ENCODE data around the gene GLG1.
A peak's percentile ranks its signal among the peaks of the same experiment; 100 is the strongest.

The GLG1 gene

DNA sequence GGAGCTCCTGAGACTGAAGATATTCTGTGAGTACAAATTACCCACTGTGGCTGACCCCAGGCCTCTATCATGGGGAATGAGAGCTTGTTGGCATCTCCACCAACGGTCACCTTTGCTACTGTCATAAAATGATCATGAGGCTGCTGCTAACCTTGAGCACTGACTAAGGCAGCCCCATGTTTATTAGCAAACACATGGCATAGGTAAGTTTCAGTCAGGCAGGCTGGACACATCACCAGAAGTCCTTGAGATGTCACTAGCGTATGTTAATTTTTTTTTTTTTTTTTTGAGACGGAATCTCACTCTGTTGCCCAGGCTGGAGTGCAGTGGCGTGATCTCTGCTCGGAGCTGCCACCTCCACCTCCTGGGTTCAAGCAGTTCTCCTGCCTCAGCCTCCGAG lies 1.5 kb upstream of the GLG1 start:
- no peak for DNase-seq

- DNase-seq: peak; percentile 39
Measured at GRCh38 chr16:74607962-74608356, 1.0 kb upstream of the GLG1 start.

- no peak for DNase-seq
Measured at GRCh38 chr16:74607310-74607961, 522 bp upstream of the GLG1 start.

- DNase-seq: peak; percentile 56
Measured at GRCh38 chr16:74605746-74606520, 981 bp downstream of the GLG1 start.

- DNase-seq: no peak
Measured at GRCh38 chr16:74605332-74605731, 1.6 kb downstream of the GLG1 start.

DNA sequence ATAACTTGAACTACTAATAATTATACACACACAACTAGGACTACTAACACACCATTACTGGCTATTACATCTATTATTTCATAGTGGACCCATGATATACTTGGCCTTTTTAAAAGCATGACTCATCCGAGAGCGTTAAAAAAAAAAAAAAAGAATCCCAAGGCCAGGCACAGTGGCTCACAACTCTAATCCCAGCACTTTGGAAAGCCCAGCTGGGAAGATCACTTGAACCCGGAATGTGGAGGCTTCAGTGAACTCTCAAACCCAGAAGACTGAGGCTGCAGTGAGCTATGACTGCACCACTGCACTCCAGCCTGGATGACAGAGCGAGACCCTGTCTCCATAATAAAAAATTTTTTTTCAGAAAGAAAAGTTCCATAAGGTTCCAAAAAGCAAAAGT lies 3.1 kb downstream of the GLG1 start:
- DNase-seq: no peak

DNA sequence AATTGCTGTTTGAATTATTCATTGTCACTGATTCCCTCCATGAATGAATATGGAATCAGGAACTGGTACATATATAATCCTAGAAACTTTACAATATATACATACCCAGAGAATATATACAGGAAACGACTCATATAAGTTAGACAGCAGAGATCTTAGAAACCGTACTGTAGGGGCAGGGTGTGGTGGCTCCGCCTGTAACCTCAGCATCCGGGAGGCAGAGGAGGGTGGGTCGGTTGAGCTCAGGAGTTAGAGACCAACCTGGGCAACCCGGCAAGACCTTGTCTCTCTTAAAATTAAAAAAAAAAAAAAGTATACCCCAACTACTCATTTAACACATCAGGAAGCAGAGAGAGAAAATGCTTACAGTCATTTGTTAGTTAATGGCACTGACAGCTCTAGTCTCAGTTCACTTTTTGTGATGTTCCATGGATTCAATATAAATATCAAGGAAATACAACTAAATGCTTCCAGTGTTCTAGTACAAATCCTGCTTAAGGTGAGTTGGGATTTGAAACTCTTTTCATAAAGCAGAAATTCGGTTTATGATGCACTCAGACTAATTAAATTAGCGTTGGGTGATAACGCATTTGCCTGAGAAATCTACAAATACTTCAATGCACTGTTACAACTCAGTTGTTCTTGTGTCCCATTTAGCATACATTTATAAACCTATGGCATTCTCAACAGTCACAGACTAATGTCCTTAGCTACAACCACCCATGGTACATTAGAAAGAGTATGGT lies 5.6 kb downstream of the GLG1 start:
- no peak for DNase-seq

DNA sequence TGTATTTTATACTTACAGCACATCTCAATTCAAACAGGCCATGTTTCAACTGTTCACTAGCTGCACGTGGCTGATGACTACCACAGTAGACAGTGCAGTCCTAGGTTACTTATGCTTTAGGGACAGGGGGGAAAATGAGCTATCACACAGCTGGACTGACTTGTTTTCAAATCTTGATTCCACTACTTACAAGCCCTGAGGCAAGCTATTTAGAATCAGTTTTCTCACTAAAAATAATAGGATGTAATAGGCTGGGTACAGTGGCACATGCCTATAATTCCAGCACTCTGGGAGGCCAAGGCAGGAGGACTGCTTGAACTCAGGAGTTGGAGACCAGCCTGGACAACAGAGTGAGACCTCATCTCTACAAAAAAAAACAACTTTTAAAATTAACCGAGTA lies 10.3 kb downstream of the GLG1 start:
- DNase-seq: no peak

DNA sequence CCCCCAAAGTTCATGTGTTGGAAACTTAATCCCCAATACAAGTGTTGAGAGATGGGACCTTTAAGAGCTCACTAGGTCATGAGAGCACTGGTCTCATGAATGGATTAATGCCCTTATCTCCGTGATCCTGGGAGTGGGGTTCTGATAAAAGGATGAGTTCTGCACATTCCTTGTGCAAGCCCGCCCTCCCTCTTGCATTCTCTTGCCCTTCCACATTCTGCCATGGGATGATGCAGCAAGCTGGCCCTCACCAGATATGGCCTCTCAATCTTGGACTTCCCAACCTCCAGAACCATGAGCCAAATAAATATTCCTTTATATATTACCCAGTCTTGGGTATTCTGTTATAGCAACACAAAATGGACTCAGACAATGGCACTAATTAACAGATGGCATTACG lies 14.1 kb downstream of the GLG1 start:
- DNase-seq: no peak

DNA sequence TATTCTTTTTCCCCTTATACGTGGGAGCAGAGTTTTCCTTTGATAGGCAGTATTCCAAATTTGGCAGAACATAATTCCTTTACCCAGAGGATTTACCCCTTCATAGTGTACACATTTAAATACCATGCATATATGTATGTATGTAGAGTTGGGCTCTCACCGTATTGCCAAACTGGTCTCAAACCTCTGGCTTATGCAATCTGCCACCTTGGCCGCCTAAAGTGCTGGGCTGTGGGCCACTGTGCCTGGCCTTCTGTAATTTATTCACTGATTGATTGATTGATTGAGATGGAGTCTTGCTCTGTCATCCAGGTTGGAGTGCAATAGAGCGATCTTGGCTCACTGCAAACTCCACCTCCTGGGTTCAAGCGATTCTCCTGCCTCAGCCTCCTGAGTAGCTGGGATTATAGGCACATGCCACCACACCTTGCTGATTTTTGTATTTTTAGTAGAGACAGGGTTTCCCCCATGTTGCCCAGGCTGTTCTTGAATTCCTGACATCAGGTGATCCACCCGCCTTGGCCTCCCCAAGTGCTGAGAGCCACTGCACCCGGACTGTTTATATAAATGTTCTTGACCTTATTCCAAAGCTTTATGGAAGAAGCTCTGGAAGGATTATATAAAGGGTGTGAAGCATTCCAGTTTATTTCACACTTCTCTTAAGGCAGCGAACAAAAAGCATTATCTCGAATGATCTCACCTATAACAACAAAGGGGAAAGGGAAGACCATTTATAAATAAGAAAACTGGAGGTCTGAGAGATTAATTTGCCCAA lies 14.9 kb downstream of the GLG1 start:
- no peak for DNase-seq

GRCh38 chr16:74586948-74587347 lies 20.0 kb downstream of the GLG1 start:
- DNase-seq: no peak

GRCh38 chr16:74585846-74586443 lies 21.0 kb downstream of the GLG1 start:
- no peak for DNase-seq

DNA sequence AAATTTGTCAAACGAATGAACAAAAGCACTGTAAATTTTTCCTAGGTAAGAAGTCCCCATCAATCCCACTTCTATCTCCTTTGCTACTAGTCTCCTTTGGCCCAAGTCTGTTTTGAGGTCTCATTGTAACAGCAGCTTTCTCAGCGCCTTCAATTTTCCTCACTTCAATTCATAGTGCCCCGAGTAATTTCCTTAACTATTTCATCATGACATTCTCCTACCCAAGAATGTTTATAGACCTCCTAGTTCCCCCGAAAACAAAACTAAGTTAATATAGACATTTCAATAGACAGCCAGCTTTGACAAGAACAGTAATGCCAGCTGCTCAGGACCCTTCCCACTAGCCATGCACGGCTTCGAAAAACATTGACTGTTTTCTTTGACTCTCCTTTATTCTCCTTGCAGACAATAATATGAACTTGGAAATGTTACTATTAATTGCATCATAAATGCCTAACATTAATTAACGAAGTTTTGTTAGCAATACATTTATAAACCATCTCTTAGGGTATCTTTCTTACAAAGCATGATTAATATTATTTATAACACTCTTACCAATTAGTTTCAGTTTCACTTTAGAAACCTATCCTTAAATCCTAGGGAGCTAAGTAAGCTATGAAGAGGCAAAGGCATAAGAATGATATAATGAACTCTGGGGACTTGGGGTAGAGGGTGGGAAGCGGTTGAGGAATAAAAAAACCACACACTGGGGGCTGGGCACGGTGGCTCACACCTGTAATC lies 22.8 kb downstream of the GLG1 start:
- no peak for DNase-seq

DNA sequence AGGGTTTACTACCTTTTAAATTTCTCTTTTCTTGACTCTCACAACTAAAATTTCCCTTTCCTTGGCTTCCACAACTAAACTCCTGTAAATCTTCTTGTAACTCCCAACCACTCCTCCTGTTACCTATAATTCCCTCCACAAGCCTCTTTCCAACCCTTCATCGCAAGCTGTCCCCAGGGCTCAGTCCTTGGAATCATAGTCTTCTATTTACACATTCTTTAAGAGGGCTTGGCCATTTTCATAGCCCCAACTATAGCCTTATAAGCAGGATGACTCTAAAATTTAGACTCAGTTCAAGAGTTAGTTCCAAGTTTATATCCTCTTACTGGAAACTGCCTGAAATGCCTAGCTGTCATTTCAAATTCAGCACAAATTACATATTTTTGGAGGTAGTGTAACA lies 23.9 kb downstream of the GLG1 start:
- no peak for DNase-seq

DNA sequence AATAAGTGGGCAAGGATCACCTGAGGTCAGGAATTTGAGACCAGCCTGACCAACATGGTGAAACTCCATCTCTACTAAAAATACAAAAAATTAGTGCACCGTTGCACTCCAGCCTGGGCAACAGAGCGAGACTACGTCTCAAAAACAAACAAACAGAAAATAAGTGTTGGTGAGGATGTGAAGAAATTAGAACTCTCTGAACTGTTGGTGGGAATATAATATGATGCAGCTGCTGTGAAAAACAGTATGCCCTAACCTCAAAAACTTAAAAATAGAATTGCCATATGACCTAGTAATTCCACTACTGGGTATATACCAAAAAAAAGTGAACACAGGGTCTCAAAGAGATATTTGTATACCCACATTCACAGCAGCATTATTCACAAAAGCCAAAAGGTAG lies 26.1 kb downstream of the GLG1 start:
- DNase-seq: no peak

DNA sequence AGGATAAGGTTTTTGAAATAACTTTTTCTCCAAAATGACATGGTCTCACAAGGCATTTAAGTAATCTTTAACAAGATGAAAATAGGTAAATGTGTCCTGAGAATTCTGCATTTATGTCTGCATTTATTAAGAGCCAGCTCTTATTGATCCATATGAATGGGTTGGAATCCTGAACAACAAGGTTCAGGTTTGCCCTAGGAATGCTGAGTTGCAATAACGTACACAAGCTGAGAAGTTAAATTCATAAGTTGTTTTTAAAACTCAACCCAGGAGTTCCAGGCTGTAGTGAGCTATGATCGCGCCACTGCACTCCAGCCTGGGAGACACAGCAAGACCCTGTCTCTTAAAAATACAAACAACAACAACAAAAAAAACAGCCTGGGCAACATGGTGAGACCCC lies 28.1 kb downstream of the GLG1 start:
- DNase-seq: no peak

GRCh38 chr16:74578433-74578832 lies 28.5 kb downstream of the GLG1 start:
- DNase-seq: no peak

- peak; percentile 17 for DNase-seq
Measured at GRCh38 chr16:74577882-74578366, 29.0 kb downstream of the GLG1 start.

DNA sequence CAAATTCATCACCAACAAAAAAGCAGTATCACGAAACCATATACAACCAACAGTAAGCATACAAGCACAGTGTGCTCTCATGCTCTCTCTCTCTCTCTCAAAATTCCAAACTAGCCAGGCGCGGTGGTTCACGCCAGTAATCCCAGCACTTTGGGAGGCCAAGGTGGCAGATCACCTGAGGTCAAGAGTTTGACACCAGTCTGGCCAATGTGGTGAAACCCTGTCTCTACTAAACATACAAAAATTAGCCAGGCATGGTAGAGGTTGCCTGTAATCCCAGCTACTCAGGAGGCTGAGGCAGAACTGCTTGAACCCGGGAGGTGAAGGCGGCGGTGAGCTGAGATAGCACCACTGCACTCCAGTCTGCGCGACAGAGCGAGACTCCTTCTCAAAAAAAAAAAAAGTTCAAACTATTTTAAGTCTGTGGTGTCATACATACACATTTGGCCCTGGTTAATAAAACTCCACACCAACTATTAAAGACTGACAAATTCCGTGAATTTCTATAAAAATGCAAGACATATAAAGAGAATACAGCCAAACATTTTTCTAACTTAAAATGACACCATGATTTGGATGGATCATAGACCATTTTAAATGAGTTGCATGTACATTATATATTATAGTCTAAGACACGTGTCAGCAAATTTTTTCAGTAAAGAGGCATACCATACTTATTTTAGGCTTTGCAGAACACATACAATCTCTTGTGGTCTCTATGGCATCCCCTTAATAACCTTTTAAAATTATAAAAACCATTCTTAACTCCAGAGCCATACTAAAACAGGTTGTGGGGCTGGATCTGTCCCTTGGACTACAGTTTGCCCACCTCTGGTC lies 30.9 kb downstream of the GLG1 start:
- no peak for DNase-seq

DNA sequence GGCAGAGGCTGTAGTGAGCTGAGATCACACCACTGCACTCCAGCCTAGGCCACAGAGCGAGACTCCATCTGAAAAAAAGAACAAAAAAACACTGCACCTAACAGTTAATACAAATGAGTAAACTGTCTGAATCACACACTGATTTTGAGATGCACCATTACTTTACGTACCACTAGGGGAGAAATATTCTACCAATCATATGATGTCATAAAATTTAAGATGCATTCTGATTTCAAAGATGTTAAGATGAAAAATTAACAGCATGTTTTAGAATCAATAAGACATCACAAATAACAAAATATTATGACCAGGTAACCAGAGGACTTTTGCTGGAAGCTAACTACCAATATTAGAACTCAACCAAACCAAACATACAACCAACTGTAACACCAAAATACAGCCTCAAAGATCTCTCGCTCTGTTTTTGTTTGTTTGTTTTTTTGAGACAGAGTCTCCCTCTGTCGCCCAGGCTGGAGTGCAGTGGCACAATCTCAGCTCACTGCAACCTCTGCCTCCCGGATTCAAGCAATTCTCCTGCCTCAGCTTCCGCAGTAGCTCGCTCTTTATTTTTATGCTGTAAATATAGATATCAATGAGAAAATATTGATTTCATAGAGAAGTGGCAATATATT lies 31.6 kb downstream of the GLG1 start:
- DNase-seq: no peak

Measured in DMS53 (cell line).